DMS79 (cell line): ENCODE data around the gene SRSF11.

ENCODE experiments used
- DNase-seq: peaks from one replicate; lab custom pipeline; 2025; lab: John Stamatoyannopoulos, UW

SRSF11 gene

DNA sequence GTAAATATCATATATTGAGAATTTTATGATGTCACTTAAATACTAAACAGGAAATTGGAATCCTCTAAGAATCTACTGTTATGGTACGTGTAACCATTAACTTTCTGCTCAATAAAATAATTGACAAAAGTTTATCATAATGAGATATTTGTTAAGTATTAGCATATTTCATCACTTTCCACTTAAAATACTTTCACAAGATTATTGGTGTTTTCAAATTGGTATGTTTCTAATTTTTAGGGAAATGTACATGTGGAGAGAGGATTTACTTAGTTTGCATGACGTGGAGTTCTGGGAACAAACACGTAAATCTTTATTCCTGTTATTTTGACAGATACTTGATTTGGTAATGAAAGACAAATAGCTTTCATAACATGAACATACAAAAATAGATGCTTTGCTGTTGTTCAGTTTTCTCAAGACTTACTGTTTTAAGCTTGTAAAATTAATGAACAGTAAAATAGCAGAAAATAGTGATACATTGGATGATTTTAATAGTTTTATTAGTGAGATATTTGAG lies 1.6 kb downstream of the SRSF11 start:
- no peak for DNase-seq

DNA sequence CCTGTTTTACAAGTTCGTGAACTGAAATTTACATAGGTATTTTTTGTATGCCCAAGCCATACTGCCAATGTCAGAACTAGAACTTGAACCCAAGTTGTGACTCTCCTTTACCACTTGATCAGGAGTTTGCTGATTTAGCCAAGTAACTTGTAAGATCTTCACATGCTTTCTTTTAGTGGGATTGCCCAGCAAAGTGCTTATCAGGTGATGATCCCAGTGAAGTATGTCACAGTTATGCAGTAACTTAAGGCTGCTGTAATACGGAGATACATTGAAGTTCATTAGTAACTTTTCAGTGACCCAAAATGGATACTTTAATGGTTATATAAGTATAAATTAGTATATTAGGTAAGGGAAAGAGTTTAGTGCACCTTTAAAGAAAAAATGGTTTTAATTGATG lies 3.8 kb downstream of the SRSF11 start:
- no peak for DNase-seq

DNA sequence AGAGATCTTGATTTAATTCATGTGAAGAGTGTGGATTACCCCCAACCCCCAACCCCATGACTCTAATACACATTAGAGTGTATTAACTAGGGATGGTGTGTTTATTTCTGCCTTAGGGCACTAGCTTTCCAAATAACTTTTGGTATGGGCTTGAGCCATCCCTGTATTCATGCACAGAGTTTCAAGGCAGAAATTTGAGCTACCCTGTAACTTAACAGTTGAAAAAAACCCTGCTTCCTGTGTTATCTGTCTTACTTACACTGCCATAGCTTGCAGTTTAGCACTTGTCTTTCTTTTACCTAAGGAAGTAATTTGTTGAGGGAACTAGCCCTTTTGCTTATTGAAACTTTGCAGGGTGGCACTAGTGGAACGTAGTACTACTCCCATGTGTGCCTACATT lies 6.3 kb downstream of the SRSF11 start:
- no peak for DNase-seq

DNA sequence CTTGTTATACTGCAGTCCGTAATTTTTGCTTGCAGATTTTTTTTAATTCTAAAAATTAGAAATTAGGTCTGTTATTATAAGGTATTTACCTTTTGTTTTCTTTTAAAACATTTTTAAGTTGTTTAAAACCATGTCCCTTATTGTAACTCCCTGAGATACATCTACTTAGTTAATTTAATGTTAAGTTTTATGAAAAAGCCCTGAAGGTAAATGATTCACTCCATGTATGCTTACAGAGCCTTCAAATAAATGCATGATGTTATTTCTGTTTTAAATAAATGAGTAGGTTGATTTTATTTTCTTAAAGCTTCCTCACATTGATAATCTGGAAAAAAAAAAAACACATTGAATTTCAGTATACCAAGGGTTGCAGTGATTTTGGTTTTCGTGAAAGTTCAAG lies 7.5 kb downstream of the SRSF11 start:
- DNase-seq: no peak

DNA sequence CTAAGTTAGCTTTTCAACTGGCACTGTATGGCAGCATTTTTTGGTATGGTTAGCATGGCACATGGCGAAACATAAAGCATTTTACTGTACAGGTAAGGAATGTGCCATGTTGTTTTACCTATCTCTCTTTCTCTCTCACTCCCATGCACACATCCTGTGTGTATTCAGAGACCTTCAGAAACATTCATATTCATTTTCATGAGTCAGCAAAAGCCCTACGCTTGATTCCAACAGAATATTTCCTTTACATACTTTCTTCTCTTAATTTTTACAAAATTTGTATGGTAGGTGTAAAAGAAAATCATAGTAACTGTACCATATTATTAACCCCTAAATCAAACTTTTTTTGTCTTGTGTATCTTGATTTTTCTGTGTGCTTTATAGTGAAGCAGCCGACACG lies 10.3 kb downstream of the SRSF11 start:
- DNase-seq: no peak

DNA sequence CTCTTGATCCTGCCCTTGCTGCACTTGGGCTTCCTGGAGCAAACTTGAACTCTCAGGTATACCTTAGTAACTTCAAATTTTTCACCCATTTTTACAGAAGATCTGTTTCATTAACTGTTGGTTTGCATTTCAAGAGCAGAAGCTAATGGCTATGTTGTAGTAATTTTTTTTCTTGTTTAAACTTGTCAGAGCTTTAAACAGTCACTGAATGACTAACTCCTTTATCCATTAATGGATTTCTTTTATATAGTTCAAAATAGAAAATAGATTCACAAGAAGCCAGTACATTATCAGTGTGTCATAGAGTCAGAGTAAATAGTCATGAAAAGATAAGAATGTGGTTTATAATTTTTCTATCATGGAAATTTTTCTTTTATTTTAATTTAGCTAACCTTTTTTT lies 13.6 kb downstream of the SRSF11 start:
- no peak for DNase-seq

DNA sequence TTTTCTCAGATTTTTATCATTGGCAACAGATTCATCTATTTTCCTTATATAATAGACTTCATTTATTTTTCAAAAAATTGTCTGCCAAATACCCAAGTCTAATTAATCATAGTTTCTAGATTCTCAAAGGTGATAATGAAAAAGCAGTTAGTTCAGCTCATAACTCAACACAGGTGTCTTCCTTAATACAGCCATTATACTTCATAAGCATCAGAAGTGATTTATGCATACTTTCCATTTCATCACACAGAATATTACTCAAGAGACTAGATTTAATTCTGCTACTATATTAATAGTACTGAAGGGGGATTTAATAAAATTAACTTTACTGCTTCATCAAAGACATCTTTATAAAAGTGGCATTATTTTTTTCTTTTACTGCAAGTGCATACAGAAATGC lies 18.8 kb downstream of the SRSF11 start:
- no peak for DNase-seq

DNA sequence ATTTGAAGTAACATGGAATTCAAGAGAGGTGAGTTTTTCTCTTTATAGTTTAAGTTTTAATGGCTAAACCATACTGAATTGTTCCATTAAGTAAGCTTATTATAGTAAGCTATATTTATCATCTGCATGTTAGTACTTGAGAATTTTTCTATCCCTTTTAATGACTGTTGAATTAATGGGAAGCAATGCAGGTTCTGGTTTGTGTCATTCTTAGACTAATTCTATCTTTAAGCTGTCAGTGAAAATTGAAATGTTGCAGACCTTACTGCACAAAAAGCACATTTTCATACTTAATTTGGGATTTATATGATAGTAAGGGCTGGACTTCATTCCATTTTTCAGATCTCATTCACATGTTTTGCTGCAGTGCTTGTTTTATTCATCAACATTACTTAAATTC lies 25.9 kb downstream of the SRSF11 start:
- no peak for DNase-seq

DNA sequence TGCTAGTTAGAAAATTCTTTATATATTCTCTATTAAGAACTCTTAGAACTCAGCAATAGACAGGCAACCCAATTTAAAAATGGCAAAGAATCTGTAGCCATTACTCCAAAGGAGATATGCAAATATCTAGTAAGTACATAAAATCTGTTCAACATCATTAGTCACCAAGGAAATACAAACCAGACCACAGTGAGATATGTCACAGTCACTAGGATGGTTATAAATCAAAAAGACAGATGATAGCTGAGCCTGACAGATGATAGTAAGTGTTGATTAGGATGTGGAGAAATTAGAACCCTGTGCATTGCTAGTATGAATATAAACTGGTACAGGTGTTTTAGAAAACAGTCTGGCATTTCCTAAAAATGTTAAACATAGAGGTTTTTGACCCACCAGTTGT lies 26.6 kb downstream of the SRSF11 start:
- DNase-seq: no peak

DNA sequence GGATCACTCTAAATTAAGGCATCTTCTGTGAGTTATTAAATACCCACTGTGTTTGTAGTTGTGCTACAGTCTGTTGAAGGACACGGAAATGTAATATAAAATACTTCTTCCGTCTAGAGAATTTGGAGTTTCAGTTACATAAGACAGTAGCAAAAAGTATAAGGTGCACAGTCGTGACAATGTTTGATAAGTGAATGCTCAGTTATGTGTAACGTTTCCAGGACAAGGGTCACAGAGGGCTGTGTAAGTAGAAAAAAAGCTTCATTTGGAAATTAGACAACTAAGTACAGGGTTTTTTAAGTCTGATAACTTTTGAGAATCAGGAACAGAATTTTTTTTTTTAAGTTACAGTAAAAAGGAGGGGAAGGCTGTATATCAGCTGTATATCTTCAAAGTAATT lies 27.5 kb downstream of the SRSF11 start:
- no peak for DNase-seq

DNA sequence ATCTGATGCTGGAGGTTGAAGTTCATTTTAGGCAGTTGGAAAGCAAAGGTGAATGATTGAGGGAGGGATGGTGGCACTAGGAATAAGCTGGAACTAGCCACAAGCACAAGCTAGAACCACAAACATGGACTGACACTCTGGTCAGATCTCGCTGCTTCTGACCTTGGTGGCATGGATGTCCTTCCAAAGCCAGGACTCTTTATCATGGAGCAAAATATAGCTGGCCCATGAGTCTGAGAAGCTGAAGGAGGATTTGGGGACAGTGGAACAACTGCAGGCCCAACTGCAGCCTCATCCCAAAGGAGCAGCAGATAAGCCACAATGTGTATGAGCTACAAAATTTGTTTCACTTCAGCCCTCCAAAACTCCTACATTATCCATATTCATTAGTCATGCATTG lies 35.5 kb downstream of the SRSF11 start:
- DNase-seq: no peak

DNA sequence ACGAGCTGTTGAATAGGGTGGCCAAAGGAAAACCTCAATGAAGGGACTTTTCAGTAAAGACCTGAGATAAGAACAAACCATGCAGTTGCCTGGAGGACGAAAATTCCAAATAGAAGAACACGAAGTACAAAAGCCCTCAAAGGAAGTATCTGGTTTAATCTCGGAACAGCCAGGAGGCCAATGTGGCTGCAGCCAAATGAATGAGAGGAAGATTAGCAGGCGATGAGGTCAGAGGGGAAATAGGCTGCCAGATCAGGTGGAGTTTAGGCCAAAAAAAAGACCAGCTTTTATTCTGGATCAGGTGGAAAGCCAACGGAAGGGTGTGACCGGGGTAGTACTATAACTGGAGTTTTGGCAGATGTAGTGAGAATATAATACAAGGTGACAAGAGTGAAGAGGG lies 43.7 kb downstream of the SRSF11 start:
- DNase-seq: no peak

DNA sequence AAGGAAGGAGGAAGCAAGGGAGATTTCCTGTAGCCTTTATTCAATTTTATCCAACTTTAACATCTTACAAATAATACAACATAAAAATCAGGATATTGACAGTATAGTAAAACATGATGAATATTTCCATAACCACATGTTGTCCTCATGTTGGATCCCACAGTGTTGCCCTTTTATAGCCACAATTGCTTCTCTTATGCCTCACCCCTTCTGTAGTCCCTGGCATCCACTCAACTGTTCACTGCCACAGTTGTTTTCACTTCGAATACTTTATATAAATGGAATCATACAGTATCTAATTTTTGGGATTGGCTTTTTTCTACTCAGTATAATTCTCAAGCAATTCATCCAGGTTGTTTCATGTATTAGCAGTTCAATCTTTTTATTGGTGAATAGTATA lies 44.8 kb downstream of the SRSF11 start:
- DNase-seq: no peak

DNA sequence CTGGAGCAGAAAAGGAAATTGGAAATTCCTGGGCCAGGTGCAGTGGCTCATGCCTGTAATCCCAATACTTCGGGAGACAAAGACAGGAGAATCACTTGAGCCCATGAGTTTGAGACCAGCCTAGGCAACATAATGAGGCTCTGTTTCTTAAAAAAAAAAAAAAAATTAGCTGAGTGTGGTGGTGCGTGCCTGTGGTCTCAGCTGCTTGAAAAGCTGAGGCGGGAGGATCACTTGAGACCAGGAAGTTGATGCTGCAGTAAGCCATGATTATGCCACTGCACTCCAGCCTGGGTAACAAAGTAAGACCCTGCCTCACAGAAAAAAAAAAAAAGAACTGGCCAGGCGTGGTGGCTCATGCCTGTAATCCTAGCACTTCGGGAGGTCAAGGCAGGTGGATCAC lies 56.7 kb downstream of the SRSF11 start:
- DNase-seq: no peak

DNA sequence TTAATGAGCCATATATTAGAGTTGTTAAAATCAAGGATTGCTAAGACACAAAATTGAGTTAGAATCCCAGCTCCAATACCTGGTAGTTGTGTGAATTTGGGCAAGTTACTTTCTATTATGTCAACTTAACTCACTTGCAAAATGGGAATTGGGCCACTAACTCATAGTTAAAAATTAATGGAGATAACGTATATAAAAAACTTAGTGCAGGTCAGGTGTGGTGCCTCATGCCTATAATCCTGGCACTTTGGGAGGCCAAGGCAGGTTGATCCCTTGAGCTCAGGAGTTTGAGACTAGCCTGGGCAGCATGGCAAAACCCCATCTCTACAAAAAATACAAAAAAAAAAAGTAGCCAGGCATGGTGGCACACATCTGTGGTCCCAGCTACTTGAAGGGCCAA lies 57.5 kb downstream of the SRSF11 start:
- DNase-seq: no peak

DNA sequence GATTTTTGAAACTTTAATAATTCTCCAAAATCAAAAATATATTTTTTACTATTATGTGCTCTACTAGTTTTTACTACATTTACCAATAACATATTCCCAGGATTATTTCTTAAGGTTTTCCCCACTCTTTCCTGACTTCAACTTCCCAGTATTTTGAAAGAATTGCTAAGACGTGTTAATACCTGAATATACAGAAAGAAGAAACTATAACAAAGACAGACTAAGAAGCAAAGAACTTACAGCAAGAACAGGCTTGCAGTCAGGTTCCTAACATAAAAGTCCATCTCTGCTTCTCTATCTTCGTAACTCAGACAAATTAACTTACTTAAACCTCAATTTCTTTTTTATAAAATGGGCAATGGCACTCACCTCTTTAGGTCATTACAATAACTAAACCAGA lies 63.2 kb downstream of the SRSF11 start:
- DNase-seq: no peak

DNA sequence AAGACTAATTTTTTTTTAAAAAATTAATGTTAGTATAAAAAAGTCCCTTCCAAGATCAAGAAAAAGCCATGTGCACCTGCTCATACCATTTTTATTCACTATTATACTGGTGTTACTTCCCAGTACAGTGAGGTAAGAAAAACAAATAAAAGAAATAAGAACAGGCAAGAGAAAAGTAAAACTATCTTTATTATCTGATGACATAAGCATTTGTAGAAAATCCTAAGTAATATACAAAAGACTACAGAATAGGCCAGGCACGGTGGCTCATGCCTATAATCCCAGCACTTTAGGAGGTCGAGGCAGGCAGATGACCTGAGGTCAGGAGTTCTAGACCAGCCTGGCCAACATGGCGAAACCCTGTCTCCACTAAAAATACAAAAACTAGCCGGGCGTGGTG lies 65.3 kb downstream of the SRSF11 start:
- DNase-seq: no peak

DNA sequence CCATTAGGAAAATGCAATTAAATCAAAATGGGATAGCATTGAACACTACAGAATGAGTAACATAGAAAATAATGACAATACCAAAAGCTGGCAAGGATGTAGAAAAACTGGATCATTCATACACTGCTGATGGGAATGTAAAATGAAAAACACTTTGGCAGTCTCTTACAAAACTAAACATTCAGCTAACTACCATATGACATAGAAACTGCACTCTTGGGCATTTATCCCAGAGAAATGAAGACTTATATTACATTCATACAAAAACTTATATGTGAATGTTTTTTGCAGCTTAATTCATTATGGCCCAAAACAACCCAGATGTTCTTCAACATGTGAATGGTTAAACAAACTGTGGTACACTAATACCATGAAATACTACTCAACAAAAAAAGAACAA lies 67.0 kb downstream of the SRSF11 start:
- DNase-seq: no peak

DNA sequence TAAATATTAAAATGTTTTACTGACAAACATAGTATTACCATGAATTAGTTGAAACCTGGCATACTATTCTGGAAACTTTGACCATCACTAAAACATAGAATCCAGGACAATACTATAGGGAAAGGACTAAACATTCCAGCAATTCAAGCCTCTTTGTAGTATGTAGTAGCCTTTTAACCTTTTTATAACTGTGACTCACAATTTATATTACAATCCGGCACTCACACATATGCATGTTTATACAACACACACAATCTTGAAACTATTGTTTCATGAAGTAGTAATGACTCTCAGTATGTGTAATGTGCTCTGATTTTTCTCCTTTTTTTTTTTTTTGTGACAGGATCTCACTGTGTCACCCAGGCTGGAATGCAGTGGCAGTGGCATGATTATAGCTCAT lies 69.0 kb downstream of the SRSF11 start:
- DNase-seq: no peak

DNA sequence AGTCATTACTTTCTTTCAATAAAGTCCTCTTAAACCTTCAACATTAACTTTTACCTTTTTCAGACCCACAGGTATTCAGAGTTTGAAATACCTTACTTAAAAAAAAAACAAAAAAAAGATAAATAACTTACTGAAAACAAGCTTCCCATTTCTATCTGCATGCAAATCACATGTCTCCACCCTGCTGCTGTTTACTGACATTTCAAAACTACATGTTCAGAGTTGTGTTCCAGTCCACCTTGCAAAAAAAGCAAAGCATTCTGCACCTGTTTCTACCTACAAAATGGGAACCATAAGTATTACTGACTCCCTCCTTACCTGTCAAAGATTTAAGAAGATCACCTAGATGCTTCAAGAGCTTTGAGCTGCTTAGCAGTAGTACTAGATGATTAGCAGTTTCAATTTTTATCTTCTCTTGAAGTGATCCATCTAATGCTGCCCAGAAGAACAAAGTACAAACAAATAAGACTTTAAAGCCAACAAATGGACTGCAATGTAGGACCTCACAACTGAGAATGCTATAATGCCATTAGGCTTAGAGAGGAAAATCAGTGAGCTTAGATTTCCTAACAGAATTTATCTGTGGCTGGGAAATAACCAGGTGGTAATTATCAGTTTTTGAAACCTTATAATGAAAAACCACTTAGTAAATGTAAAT lies 72.1 kb downstream of the SRSF11 start:
- DNase-seq: no peak

DNA sequence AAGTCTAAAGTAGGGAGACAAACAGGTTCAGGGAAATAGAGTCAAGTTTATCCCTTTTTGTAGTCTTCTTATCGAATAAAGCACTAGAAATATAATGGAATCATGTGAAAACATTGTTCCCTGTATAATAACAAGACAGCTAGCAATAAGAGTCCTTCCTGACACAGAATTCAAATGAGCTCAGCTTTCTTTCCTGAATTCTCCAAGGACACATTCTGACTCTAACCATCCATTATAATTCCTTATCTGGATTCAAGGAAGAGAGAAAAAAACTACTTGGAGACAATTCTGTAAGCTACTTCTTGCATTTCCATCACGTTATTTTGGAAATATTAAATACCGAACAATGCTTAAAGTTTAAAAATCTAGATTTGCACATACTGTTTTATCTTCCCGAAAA lies 74.6 kb downstream of the SRSF11 start:
- DNase-seq: no peak

DNA sequence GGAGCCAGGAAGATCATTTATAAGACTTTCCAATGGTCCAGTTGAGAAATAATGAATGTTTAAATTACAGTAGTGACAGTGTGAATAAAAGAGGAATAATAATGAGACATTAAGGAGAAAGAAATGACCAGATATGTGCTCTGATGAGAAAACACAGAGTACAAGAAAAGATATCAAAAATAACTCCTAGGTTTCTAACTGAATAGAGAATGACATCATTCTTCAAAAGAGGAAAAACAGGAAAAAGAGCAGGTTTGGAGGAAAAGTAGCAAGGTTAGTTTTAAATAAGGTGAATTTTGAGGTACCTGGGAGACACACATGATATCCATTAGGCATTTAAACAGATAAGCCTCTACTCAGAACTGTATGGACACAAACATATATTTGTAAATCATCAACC lies 78.3 kb downstream of the SRSF11 start:
- DNase-seq: no peak
